Prostate gland (tissue), 2 donors: ENCODE data around the gene GJB5.
"Not testable (repeated sequence)": the region's sequence is repeated elsewhere in the genome, so short reads cannot be mapped to it uniquely, and the experiment has no call there.

Experiments
- POLR2A ChIP-seq: fragments of 450-650 bp; IDR thresholded peaks from one replicate; pipeline ENCODE4 v1.6.1; 2016; ENCODE audit warnings: antibody characterized with exemption, mild to moderate bottlenecking
- POLR2AphosphoS5 ChIP-seq: sonication (generic); formaldehyde crosslinking; IDR thresholded peaks from one replicate; pipeline ENCODE4 v1.6.1; 2017; ENCODE audit warnings: antibody characterized with exemption
- TF ChIP-seq, protein P1 (sequence below), 4 experiments: fragments of 200-600 bp in 2 of 4; fragments of 450-650 bp in 2 of 4; sonication (generic) in 2 of 4; IDR thresholded peaks; 1 replicate in 3 of 4; 2 replicates in 1 of 4; pipeline ENCODE4 v1.5.1; 2016 to 2019; ENCODE audit warnings: antibody characterized with exemption in 4 of 4, mild to moderate bottlenecking in 2 of 4, moderate library complexity in 2 of 4

- not testable (repeated sequence) for TF ChIP-seq POLR2A, POLR2AphosphoS5
- TF ChIP-seq, protein P1, sequence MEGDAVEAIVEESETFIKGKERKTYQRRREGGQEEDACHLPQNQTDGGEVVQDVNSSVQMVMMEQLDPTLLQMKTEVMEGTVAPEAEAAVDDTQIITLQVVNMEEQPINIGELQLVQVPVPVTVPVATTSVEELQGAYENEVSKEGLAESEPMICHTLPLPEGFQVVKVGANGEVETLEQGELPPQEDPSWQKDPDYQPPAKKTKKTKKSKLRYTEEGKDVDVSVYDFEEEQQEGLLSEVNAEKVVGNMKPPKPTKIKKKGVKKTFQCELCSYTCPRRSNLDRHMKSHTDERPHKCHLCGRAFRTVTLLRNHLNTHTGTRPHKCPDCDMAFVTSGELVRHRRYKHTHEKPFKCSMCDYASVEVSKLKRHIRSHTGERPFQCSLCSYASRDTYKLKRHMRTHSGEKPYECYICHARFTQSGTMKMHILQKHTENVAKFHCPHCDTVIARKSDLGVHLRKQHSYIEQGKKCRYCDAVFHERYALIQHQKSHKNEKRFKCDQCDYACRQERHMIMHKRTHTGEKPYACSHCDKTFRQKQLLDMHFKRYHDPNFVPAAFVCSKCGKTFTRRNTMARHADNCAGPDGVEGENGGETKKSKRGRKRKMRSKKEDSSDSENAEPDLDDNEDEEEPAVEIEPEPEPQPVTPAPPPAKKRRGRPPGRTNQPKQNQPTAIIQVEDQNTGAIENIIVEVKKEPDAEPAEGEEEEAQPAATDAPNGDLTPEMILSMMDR (IDR thresholded peaks at IDR 0.05) = not testable (repeated sequence)
Measured at GRCh38 chr1:34773114-34773513, 18.3 kb downstream of the GJB5 start.
